Endothelial cell of umbilical vein (primary cell): ENCODE results near the gene BNC2. TPM values are rescaled to one million over a fixed set of nuclear protein-coding genes. Genes with fewer than 3 reads are reported as not detected.

Source experiments
- BruUV-seq: library from RNA; stranded (reverse); fragments of 400-500 nt; replicated peaks from 2 replicates; lab custom pipeline; 2021; lab: Mats Ljungman, UMichigan
- CTCF ChIA-PET: fragments of 300-600, 350-600 bp; sonication (Branson Sonifier 250); formaldehyde crosslinking; loops from one replicate; lab custom pipeline; 2021; ENCODE audit warnings: antibody characterized with exemption, inconsistent platforms; lab: Charles Lee
- POLR2A ChIA-PET: fragments of 300-600, 350-600 bp; sonication (Branson Sonifier 250); formaldehyde crosslinking; loops from one replicate; lab custom pipeline; 2021; ENCODE audit warnings: antibody characterized with exemption, inconsistent platforms; lab: Charles Lee
- DNase-seq: peaks from one replicate; pipeline ENCODE4 v3.0.0-alpha.2; 2011; ENCODE audit warnings: low read depth, low spot score
- FAIRE-seq: peaks from 2 replicates; lab custom pipeline; 2011; peaks lifted over from hg19 to GRCh38; lab: Jason Lieb, UNC
- H2AFZ ChIP-seq: 2 replicates; pipeline ENCODE4 v1.6.0; 2012; ENCODE audit warnings: low read depth, low read length, control low read depth, inconsistent platforms
- H3K27ac ChIP-seq: 2 replicates; pipeline ENCODE4 v1.5.1; 2011; ENCODE audit warnings: low read depth, mild to moderate bottlenecking, control low read depth, low read length, moderate library complexity; ENCODE audit not compliant: insufficient read depth
- H3K27me3 ChIP-seq, 2 experiments: 2 replicates each; pipeline versions ENCODE4 v1.6.0 to v1.6.1; 2011; ENCODE audit warnings: low read length in 2 of 2, mixed read lengths in 1 of 2; ENCODE audit not compliant: control insufficient read depth in 2 of 2, insufficient read depth in 2 of 2
- H3K36me3 ChIP-seq, 2 experiments: 2 replicates in 1 of 2; 3 replicates in 1 of 2; pipeline ENCODE4 v1.5.1; 2011; ENCODE audit warnings: low read length in 2 of 2, mild to moderate bottlenecking in 1 of 2, moderate library complexity in 1 of 2; ENCODE audit not compliant: control insufficient read depth in 2 of 2, insufficient read depth in 2 of 2; ENCODE audit errors: extremely low read depth in 1 of 2
- H3K4me1 ChIP-seq: 3 replicates; pipeline ENCODE4 v1.5.1; 2011; ENCODE audit warnings: mild to moderate bottlenecking, low read length; ENCODE audit not compliant: control insufficient read depth, insufficient read depth; ENCODE audit errors: extremely low read depth
- H3K4me2 ChIP-seq: 2 replicates; pipeline ENCODE4 v1.6.1; 2011; ENCODE audit warnings: low read length, control low read depth, mixed read lengths; ENCODE audit not compliant: insufficient read depth
- H3K4me3 ChIP-seq, 3 experiments: fragments of 200-600 bp in 1 of 3; sonication (generic), shearing (Covaris generic) in 1 of 3; replicated peaks in 1 of 3; 2 replicates each; pipeline ENCODE4 v1.5.1; 2011 to 2016; ENCODE audit warnings: control low read depth in 3 of 3, low read length in 3 of 3, mild to moderate bottlenecking in 2 of 3, inconsistent platforms in 1 of 3, low read depth in 1 of 3, moderate library complexity in 1 of 3; ENCODE audit not compliant: insufficient read depth in 1 of 3
- H3K79me2 ChIP-seq: 2 replicates; pipeline ENCODE4 v1.6.0; 2012; ENCODE audit warnings: low read length, inconsistent platforms; ENCODE audit not compliant: control insufficient read depth, insufficient read depth
- H3K9ac ChIP-seq: replicated peaks from 2 replicates; pipeline ENCODE3; 2011; ENCODE audit warnings: low read length, control low read depth; ENCODE audit not compliant: insufficient read depth; ENCODE audit errors: extremely low read depth
- H3K9me1 ChIP-seq: replicated peaks from 3 replicates; pipeline ENCODE4 v1.6.0; 2011; ENCODE audit warnings: mild to moderate bottlenecking, low read length; ENCODE audit not compliant: control insufficient read depth, insufficient read depth; ENCODE audit errors: extremely low read depth
- H3K9me3 ChIP-seq: replicated peaks from 2 replicates; pipeline ENCODE4 v1.5.1; 2012; ENCODE audit warnings: low read length, inconsistent platforms; ENCODE audit not compliant: control insufficient read depth, insufficient read depth
- H4K20me1 ChIP-seq: replicated peaks from 2 replicates; pipeline ENCODE3; 2011; ENCODE audit warnings: mild to moderate bottlenecking, low read length; ENCODE audit not compliant: control insufficient read depth, insufficient read depth; ENCODE audit errors: extremely low read depth
- CTCF ChIP-seq, 2 donors: IDR thresholded peaks; 1 replicate in 1 of 2; 2 replicates in 1 of 2; pipeline ENCODE4 v1.5.1; 2011; ENCODE audit warnings: low read length in 2 of 2, mild to moderate bottlenecking in 2 of 2, moderate library complexity in 2 of 2, control low read depth in 1 of 2, inconsistent platforms in 1 of 2, low read depth in 1 of 2; ENCODE audit not compliant: insufficient read depth in 1 of 2; ENCODE audit errors: extremely low read depth in 1 of 2
- EZH2 ChIP-seq: IDR thresholded peaks from 2 replicates; pipeline ENCODE4 v1.6.1; 2012; ENCODE audit warnings: borderline replicate concordance, low read depth, mild to moderate bottlenecking, moderate library complexity, low read length, inconsistent platforms; ENCODE audit not compliant: severe bottlenecking
- GATA2 ChIP-seq: IDR thresholded peaks from 2 replicates; pipeline ENCODE4 v1.7.0; 2011; ENCODE audit warnings: low read depth, mild to moderate bottlenecking, moderate library complexity, mixed read lengths, low read length; ENCODE audit not compliant: insufficient read length, insufficient read depth
- JUN ChIP-seq: IDR thresholded peaks from 2 replicates; pipeline ENCODE4 v1.6.1; 2011; ENCODE audit warnings: borderline replicate concordance, low read depth; ENCODE audit not compliant: insufficient read length, insufficient read depth
- MAX ChIP-seq: IDR thresholded peaks from 2 replicates; pipeline ENCODE4 v1.6.1; 2011; ENCODE audit not compliant: insufficient read depth, insufficient read length
- POLR2A ChIP-seq: IDR thresholded peaks from 2 replicates; pipeline ENCODE4 v1.6.1; 2012; ENCODE audit warnings: low read depth, mild to moderate bottlenecking, control low read depth, low read length
- POLR2AphosphoS5 ChIP-seq: IDR thresholded peaks from 2 replicates; pipeline ENCODE4 v1.6.1; 2012; ENCODE audit warnings: low read depth, mild to moderate bottlenecking, control low read depth, low read length, moderate library complexity; ENCODE audit not compliant: insufficient read depth
- dilution Hi-C: fragments of 300-500 bp; cut with MboI; formaldehyde crosslinking; loops from one replicate; pipeline ENCODE4 v1.15.0; 2019; ENCODE audit warnings: low sequenced_read_pairs; ENCODE audit not compliant: extremely low pct_ligation_motif_present
- intact Hi-C: fragments of 100-400 bp; cut with micrococcal nuclease; formaldehyde crosslinking; loops from one replicate; pipeline ENCODE4 v1.10.0; 2022
- polyA plus RNA-seq, 4 experiments: library from polyadenylated mRNA; depleted of rRNA in 3 of 4; stranded (reverse) in 3 of 4; unstranded in 1 of 4; fragments of >200 nt; gene quantifications; 2 replicates each; pipeline versions ENCODE4 v1.2.1 to v1.2.3, GENCODE V29; 2011 to 2012; ENCODE audit warnings: missing spikeins in 1 of 4
- total RNA-seq: library from RNA; stranded (reverse); gene quantifications from 2 replicates; pipeline ENCODE4 v1.2.3, GENCODE V29; 2021

The BNC2 gene
- total and polyA plus RNA-seq, 2 donors (not counting 3 experiments of a cell fraction or from before 2014, with no cell fraction given) = 12.1 to 34.3 TPM

DNA sequence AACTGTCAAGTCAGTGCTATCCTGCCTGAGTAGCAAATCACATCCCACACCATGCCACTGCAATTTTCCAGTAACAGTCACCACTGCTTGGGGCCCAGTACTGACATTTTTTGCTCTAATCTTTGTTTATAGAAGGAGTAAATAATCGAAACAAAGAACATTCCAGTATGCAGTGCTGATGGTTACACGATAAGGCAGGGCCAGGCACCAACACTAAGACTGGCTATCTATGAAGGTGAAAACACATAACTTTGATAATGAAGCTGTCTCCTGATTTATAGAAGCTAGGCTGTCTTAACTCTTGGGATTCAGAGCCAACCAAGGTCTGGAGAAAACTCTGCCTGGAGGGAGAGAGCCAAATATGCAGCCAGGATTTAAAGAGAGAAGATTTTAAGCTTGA is 365.3 kb downstream of the BNC2 start:
- peak overlapping the region; percentile 48 for H3K9ac ChIP-seq
- ChIA-PET POLR2A (no interaction called here), CTCF (interaction anchor here (0.6 to 1.9 kb wide), 10 partner anchors 8 to 366 kb away, joined by 3 to 6 read pairs (median 3); no protein-coding TSS in a partner anchor)
- H2AFZ ChIP-seq = no peak overlapping the region
- intact Hi-C loops = no loop called here
- H3K4me3 ChIP-seq = no peak overlapping the region
- no peaks in the 10 kb centered on the region for H4K20me1 ChIP-seq
- TF ChIP-seq GATA2 (peak; percentile 93), CTCF (IDR thresholded peaks at IDR 0.05; ENCODE audit: extremely low read depth in 1 of 2, insufficient read depth in 1 of 2, low read depth in 1 of 2, low read length in 2 of 2) (no peak), POLR2A (peak; percentile 28), JUN (no peak), POLR2AphosphoS5 (peak; percentile 65), MAX (no peak), EZH2 (no peak)
- dilution Hi-C loops = no loop called here
- FAIRE-seq (peak; percentile 50), DNase-seq (peak; percentile 86)
- H3K4me1 ChIP-seq = peaks cover 66% of the 10 kb centered on the region
- H3K36me3 ChIP-seq = no peaks in the 10 kb centered on the region
- H3K27ac ChIP-seq = peak overlapping the region; percentile 62
- no peaks in the 10 kb centered on the region for H3K9me3 ChIP-seq
- BruUV-seq = no TSS peak
- peaks cover 7% of the 10 kb centered on the region for H3K79me2 ChIP-seq
- peak overlapping the region; percentile 13 for H3K4me2 ChIP-seq
- H3K27me3 ChIP-seq = no peaks in the 10 kb centered on the region
- H3K9me1 ChIP-seq = no peaks in the 10 kb centered on the region
